Gastroesophageal sphincter (tissue), 4 donors: ENCODE results near the gene SLC39A3. TPM values are rescaled to one million over a fixed set of nuclear protein-coding genes. Genes with fewer than 3 reads are reported as not detected.

Source experiments
- ATAC-seq: fragments of 150-250 bp; one replicate; pipeline ENCODE4 v1.9.1; 2016; ENCODE audit warnings: mild to moderate bottlenecking, moderate library complexity
- H3K27ac ChIP-seq, 4 donors: fragments of 200-600 bp; sonication (generic) in 3 of 4; 1 replicate in 3 of 4; 2 replicates in 1 of 4; pipeline ENCODE4 v1.5.1; 2016 to 2019
- H3K27me3 ChIP-seq: fragments of 200-600 bp; sonication (generic); one replicate; pipeline ENCODE4 v1.5.1; 2019
- H3K36me3 ChIP-seq, 2 donors: fragments of 200-600 bp; sonication (generic); one replicate each; pipeline ENCODE4 v1.5.1; 2019; ENCODE audit warnings: control low read depth in 1 of 2
- H3K4me1 ChIP-seq, 3 donors: fragments of 200-600 bp; sonication (generic); 1 replicate in 2 of 3; 2 replicates in 1 of 3; pipeline ENCODE4 v1.5.1; 2016 to 2019; ENCODE audit warnings: control low read depth in 2 of 3
- H3K4me3 ChIP-seq, 2 donors: fragments of 200-600 bp; sonication (generic); one replicate each; pipeline ENCODE4 v1.5.1; 2019; ENCODE audit warnings: mild to moderate bottlenecking in 1 of 2, moderate library complexity in 1 of 2
- H3K9me3 ChIP-seq, 3 donors: fragments of 200-600 bp; sonication (generic); one replicate each; pipeline ENCODE4 v1.5.1; 2017 to 2019; ENCODE audit warnings: control low read depth in 2 of 3
- EP300 ChIP-seq: sonication (generic); formaldehyde crosslinking; IDR thresholded peaks from one replicate; pipeline ENCODE4 v1.6.1; 2017; ENCODE audit warnings: antibody characterized with exemption, mild to moderate bottlenecking
- POLR2A ChIP-seq, 2 donors: fragments of 450-650 bp; IDR thresholded peaks; one replicate each; pipeline ENCODE4 v1.6.1; 2017; ENCODE audit warnings: antibody characterized with exemption in 2 of 2, mild to moderate bottlenecking in 2 of 2, moderate library complexity in 1 of 2
- POLR2AphosphoS5 ChIP-seq: sonication (generic); formaldehyde crosslinking; IDR thresholded peaks from one replicate; pipeline ENCODE4 v1.6.1; 2017; ENCODE audit warnings: antibody characterized with exemption
- WGBS, 2 donors: methylation state at CpG; one replicate each; pipeline ENCODE4 v1.1.5; 2018; ENCODE audit warnings: low coverage in 1 of 2; 5-methylcytosine and 5-hydroxymethylcytosine counted together
- total RNA-seq, 4 donors: library from RNA; depleted of rRNA; stranded (reverse); fragments of >200 nt; gene quantifications; one replicate each; pipeline ENCODE4 v1.1.0, GENCODE V29; 2016
- TF ChIP-seq, protein P1 (sequence below), 4 experiments: fragments of 200-600 bp in 2 of 4; fragments of 450-650 bp in 2 of 4; sonication (generic) in 1 of 4; IDR thresholded peaks; one replicate each; pipeline ENCODE4 v1.5.1; 2017 to 2019; ENCODE audit warnings: antibody characterized with exemption in 4 of 4, mild to moderate bottlenecking in 2 of 4, moderate library complexity in 2 of 4

The SLC39A3 gene
- total RNA-seq, 4 donors from 2014 or later: 26.3 to 42.7 (median 30.7) TPM

DNA sequence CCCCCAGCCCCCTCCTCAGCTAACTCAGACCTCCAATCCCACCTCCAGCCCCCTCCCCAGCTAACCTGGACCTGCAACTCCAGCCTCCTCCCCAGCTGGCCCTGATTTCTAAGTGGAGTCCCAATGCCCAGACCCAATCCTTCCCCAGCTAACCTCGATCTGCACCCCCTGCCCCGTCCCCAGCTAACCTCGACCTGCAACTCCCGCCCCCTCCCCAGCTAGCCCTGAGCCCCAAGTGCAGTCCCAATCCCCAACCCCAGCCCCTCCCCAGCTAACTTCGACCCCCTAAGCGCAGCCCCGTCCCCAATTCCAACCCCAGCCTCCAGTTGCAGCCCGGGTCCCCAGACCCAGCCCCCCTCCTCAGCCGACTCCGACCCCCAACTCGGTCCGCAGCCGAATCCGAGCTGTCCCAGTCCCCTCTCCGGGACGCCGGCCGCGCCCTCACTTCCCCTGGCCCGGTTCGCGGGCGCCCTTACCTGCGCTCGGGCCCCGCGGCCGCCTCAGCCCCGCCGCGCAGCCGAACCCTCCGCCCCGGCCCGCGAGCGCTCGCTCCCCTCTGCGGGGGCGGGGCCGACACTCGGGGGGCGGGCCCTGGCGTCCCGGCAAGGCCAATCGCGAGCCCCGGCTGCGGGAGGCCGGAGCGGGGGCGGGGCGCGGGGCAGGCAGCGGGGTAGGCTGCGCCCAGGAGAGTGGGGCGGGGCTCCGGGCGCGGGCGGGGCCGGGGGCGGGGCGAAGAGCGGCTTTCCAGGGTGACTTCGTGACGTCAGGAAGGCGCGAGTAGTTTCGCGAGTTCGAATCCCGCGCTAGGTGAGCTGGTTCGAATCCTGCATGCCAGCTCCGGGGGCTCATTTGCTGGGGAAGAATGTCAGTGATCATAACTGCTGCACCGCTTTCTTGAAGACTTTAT is 37.4 kb downstream of the SLC39A3 start, which contains the start of gene GNG7:
Gene GNG7, minus strand, starts transcription at position 525 of the 907 bp plus-strand sequence. CDS start 182,006 bp downstream, outside the sequence.
- Histone ChIP-seq H3K9me3 (no peaks in the 10 kb centered on the region), H3K4me1 (peaks cover 0 to 24% (median 7%) of the 10 kb centered on the region in 3 donors), H3K27ac (peak within 1 kb of the TSS; percentile 51 to 82 (median 80)), H3K36me3 (no peaks in the 10 kb centered on the region), H3K27me3 (no peaks in the 10 kb centered on the region), H3K4me3 (peak within 1 kb of the TSS; percentile 83 to 92)
- ATAC-seq: peak; percentile 99
- TF ChIP-seq POLR2A (IDR thresholded peaks at IDR 0.05) (peak; percentile 77 to 78), POLR2AphosphoS5 (no peak)
- 0 to 7% methylated on average over 1 to 6 of the region's 77 CpGs for WGBS, 2 donors

DNA sequence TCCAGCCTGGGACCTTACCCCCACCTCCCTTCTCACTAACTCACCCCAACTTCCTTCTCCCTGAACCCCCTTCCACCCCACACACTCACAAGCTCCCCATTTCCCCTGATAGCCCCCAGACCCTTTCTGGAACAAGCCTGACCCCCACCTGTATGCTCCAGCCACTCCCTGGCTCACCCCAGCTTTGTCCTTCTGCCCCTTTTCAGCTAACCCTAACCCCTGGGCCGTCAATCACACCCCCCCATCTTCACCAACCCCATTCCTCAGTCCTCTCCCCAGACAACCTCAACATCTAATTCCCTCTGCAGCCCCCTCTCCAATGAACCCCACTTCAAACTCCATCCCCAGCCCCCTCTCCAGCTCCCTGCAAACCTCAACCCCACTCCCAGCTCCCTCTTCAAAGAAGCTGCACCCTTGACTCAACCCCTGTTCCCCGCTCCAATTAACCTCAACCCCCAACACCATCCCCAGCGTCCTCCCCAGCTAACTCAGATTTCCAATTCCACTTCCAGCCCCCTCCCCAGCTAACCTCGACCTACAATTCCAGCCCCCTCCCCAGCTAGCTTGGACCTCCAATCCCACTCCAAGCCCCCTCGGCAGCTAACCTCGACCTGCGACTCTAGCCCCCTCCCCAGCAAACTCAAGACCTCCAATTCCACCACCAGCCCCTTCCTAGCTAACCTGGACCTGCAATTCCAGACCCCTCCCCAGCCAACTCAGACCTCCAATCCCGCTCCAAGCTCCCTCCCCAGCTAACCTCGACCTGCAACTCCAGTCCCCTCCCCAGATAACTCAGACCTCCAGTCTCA is 38.3 kb downstream of the SLC39A3 start:
- 8% methylated on average over 7 to 8 of the region's 9 CpGs for WGBS, 2 donors

DNA sequence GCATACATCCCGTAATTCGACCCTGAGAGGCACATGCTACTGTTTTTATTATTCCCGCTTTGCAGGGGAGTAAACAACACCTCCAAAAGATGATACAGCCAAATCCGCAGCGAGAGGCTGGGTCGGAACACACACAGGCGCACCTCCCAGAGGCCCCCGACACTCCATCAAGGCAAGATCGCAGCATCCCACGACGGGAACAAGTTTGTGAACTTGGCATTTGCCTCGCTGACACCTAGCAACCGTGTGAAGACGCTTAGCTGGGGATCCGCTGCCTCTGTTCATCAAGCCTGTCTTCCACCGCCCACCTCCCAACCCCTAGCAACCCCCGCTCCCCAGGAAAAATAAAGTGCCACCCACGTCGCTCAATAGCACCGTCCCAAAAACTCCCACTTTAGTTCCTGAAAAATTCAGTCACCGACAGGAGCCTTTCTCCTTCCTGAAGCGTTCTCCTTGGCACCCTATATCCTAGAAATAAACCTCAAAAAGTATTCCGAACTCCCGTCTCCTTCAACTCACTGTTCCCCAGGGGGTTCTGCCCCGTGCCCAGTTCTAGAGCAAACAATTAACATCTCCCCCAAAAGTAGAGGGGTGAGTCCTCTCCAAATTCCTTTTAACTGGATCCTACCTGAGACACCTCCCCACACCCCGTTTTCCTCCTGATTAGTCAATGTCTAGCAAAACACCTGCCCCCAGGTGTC is 39.0 kb downstream of the SLC39A3 start:
- Histone ChIP-seq H3K36me3 (no peaks in the 10 kb centered on the region), H3K27ac (peak overlapping the region in 2 of 4 donors; percentile 6 to 81), H3K4me1 (peaks cover 0 to 31% (median 7%) of the 10 kb centered on the region in 3 donors), H3K27me3 (no peaks in the 10 kb centered on the region), H3K4me3 (no peak overlapping the region), H3K9me3 (no peaks in the 10 kb centered on the region)
- ATAC-seq: no peak
- 50 to 60% methylated on average over 11 to 14 of the region's 26 CpGs for WGBS, 2 donors
- TF ChIP-seq, protein P1, sequence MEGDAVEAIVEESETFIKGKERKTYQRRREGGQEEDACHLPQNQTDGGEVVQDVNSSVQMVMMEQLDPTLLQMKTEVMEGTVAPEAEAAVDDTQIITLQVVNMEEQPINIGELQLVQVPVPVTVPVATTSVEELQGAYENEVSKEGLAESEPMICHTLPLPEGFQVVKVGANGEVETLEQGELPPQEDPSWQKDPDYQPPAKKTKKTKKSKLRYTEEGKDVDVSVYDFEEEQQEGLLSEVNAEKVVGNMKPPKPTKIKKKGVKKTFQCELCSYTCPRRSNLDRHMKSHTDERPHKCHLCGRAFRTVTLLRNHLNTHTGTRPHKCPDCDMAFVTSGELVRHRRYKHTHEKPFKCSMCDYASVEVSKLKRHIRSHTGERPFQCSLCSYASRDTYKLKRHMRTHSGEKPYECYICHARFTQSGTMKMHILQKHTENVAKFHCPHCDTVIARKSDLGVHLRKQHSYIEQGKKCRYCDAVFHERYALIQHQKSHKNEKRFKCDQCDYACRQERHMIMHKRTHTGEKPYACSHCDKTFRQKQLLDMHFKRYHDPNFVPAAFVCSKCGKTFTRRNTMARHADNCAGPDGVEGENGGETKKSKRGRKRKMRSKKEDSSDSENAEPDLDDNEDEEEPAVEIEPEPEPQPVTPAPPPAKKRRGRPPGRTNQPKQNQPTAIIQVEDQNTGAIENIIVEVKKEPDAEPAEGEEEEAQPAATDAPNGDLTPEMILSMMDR (IDR thresholded peaks at IDR 0.05): no peak
- TF ChIP-seq EP300 (no peak), POLR2AphosphoS5 (no peak), POLR2A (IDR thresholded peaks at IDR 0.05) (no peak)

More for the DNA sequence above, 38.3 kb downstream of the SLC39A3 start:
- Histone ChIP-seq H3K36me3 (no peaks in the 10 kb centered on the region), H3K4me3 (peak overlapping the region; percentile 83 to 92), H3K9me3 (no peaks in the 10 kb centered on the region), H3K27me3 (no peaks in the 10 kb centered on the region), H3K27ac (peak overlapping the region; percentile 51 to 82 (median 80)), H3K4me1 (peaks cover 0 to 24% (median 7%) of the 10 kb centered on the region in 3 donors)
- TF ChIP-seq EP300: no peak
- TF ChIP-seq POLR2A (IDR thresholded peaks at IDR 0.05): no peak
- TF ChIP-seq, protein P1 (IDR thresholded peaks at IDR 0.05): no peak
- ATAC-seq: no peak

- H3K27me3 ChIP-seq: no peaks in the 10 kb centered on the region
- ATAC-seq: no peak
- H3K9me3 ChIP-seq: no peaks in the 10 kb centered on the region
- no peaks in the 10 kb centered on the region for H3K36me3 ChIP-seq
- WGBS, 2 donors: 83 to 88% methylated on average over 8 to 10 of the region's 15 CpGs
- peaks cover 0 to 43% (median 19%) of the 10 kb centered on the region in 3 donors for H3K4me1 ChIP-seq
- TF ChIP-seq POLR2AphosphoS5 (no peak), EP300 (no peak), POLR2A (IDR thresholded peaks at IDR 0.05) (no peak)
- TF ChIP-seq, protein P1 (IDR thresholded peaks at IDR 0.05): no peak
- no peak overlapping the region for H3K4me3 ChIP-seq
- H3K27ac ChIP-seq: no peak overlapping the region
Observed at GRCh38 chr19:2699413-2700140, 40.2 kb downstream of the SLC39A3 start.
